HEK293 (cell line): Measurements from ENCODE around the gene TYMS.

Experiments
- CTCF ChIA-PET: fragments of 350-600 bp; formaldehyde crosslinking; extraction: SDS; loops from one replicate; lab custom pipeline; 2021; ENCODE audit warnings: antibody characterized with exemption; lab: Yijun Ruan, JAX
- POLR2A ChIA-PET: fragments of 300-600 bp; formaldehyde crosslinking; extraction: SDS; loops from one replicate; lab custom pipeline; 2020; ENCODE audit warnings: antibody characterized with exemption, inconsistent platforms; lab: Yijun Ruan, JAX
- H3K27ac ChIP-seq: fragments of 200-500 bp; sonication (Bioruptor generic); 2 replicates; pipeline ENCODE4 v1.5.1; 2014; ENCODE audit warnings: low read depth, low read length, control low read depth, inconsistent platforms; ENCODE audit errors: extremely low read depth
- H3K36me3 ChIP-seq, 2 experiments: fragments of 200-500 bp in 1 of 2; sonication (Bioruptor generic) in 1 of 2; 1 replicate in 1 of 2; 2 replicates in 1 of 2; pipeline ENCODE4 v1.5.1; 2014 to 2017; ENCODE audit warnings: inconsistent platforms in 2 of 2, low read length in 2 of 2; ENCODE audit not compliant: control insufficient read depth in 2 of 2, insufficient read depth in 1 of 2
- H3K4me1 ChIP-seq: fragments of 200-500 bp; sonication (Bioruptor generic); 2 replicates; pipeline ENCODE4 v1.5.1; 2014; ENCODE audit warnings: mild to moderate bottlenecking, low read length, inconsistent platforms; ENCODE audit not compliant: control insufficient read depth, insufficient read depth
- H3K4me3 ChIP-seq: 2 replicates; pipeline ENCODE4 v1.5.1; 2011; ENCODE audit warnings: low read depth, mild to moderate bottlenecking, control low read depth, low read length, moderate library complexity
- H3K9me3 ChIP-seq: fragments of 200-500 bp; sonication (Bioruptor generic); 2 replicates; pipeline ENCODE4 v1.5.1; 2014; ENCODE audit warnings: low read depth, low read length, inconsistent platforms; ENCODE audit not compliant: control insufficient read depth, insufficient read depth
- GLI4 ChIP-seq: fragments of 450-650 bp; formaldehyde crosslinking; IDR thresholded peaks from 2 replicates; pipeline ENCODE4 v1.5.1; 2016; ENCODE audit warnings: missing biosample characterization, missing genetic modification characterization
- OVOL3 ChIP-seq: fragments of 450-650 bp; formaldehyde crosslinking; IDR thresholded peaks from 2 replicates; pipeline ENCODE4 v1.5.1; 2016; ENCODE audit warnings: missing biosample characterization, missing genetic modification characterization
- SCRT2 ChIP-seq: fragments of 450-650 bp; formaldehyde crosslinking; IDR thresholded peaks from 2 replicates; pipeline ENCODE4 v1.5.1; 2016; ENCODE audit warnings: missing biosample characterization, missing genetic modification characterization
- TRIM28 ChIP-seq: IDR thresholded peaks from 2 replicates; pipeline ENCODE4 v1.6.1; 2011; ENCODE audit warnings: low read length, control low read depth, borderline replicate concordance
- YY2 ChIP-seq: fragments of 450-650 bp; formaldehyde crosslinking; IDR thresholded peaks from 2 replicates; pipeline ENCODE4 v1.5.1; 2016; ENCODE audit warnings: missing biosample characterization, missing genetic modification characterization
- ZBTB20 ChIP-seq: fragments of 450-650 bp; formaldehyde crosslinking; IDR thresholded peaks from 2 replicates; pipeline ENCODE4 v1.5.1; 2016; ENCODE audit warnings: missing biosample characterization, missing genetic modification characterization
- ZFP3 ChIP-seq: fragments of 450-650 bp; formaldehyde crosslinking; IDR thresholded peaks from 2 replicates; pipeline ENCODE4 v1.5.1; 2016; ENCODE audit warnings: low read depth, missing biosample characterization, missing genetic modification characterization
- ZFP37 ChIP-seq: fragments of 450-650 bp; formaldehyde crosslinking; IDR thresholded peaks from 2 replicates; pipeline ENCODE4 v1.5.1; 2016; ENCODE audit warnings: missing biosample characterization, missing genetic modification characterization
- ZFP41 ChIP-seq: fragments of 450-650 bp; formaldehyde crosslinking; IDR thresholded peaks from 2 replicates; pipeline ENCODE4 v1.5.1; 2016; ENCODE audit warnings: missing biosample characterization, missing genetic modification characterization, borderline replicate concordance
- ZNF112 ChIP-seq: fragments of 450-650 bp; formaldehyde crosslinking; IDR thresholded peaks from 2 replicates; pipeline ENCODE4 v1.5.0; 2017; ENCODE audit warnings: missing biosample characterization, missing genetic modification characterization
- ZNF24 ChIP-seq: fragments of 450-650 bp; formaldehyde crosslinking; IDR thresholded peaks from 2 replicates; pipeline ENCODE4 v1.5.1; 2016; ENCODE audit warnings: missing biosample characterization, missing genetic modification characterization
- ZNF341 ChIP-seq: fragments of 450-650 bp; formaldehyde crosslinking; IDR thresholded peaks from 2 replicates; pipeline ENCODE4; 2016; ENCODE audit warnings: low read depth, missing biosample characterization, missing genetic modification characterization
- ZNF416 ChIP-seq: fragments of 450-650 bp; formaldehyde crosslinking; IDR thresholded peaks from 2 replicates; pipeline ENCODE4 v1.5.1; 2016; ENCODE audit warnings: missing biosample characterization, missing genetic modification characterization
- ZNF426 ChIP-seq: fragments of 450-650 bp; formaldehyde crosslinking; IDR thresholded peaks from 2 replicates; pipeline ENCODE4 v1.5.1; 2017; ENCODE audit warnings: missing biosample characterization, missing genetic modification characterization, mild to moderate bottlenecking, inconsistent platforms, moderate library complexity
- ZNF558 ChIP-seq: fragments of 450-650 bp; formaldehyde crosslinking; IDR thresholded peaks from 2 replicates; pipeline ENCODE4 v1.5.1; 2016; ENCODE audit warnings: missing biosample characterization, missing genetic modification characterization
- ZNF585B ChIP-seq: fragments of 450-650 bp; formaldehyde crosslinking; IDR thresholded peaks from 2 replicates; pipeline ENCODE4 v1.5.1; 2016; ENCODE audit warnings: missing biosample characterization, missing genetic modification characterization
- ZNF596 ChIP-seq: fragments of 450-650 bp; IDR thresholded peaks from 2 replicates; pipeline ENCODE4 v1.5.0; 2018; ENCODE audit warnings: missing biosample characterization, mild to moderate bottlenecking, missing genetic modification characterization, moderate library complexity
- ZNF600 ChIP-seq: fragments of 450-650 bp; formaldehyde crosslinking; IDR thresholded peaks from 2 replicates; pipeline ENCODE4 v1.5.1; 2016; ENCODE audit warnings: missing biosample characterization, missing genetic modification characterization
- ZNF76 ChIP-seq: fragments of 450-650 bp; formaldehyde crosslinking; IDR thresholded peaks from 2 replicates; pipeline ENCODE4; 2016; ENCODE audit warnings: low read depth, missing biosample characterization, missing genetic modification characterization, borderline replicate concordance
- TF ChIP-seq, protein P1 (sequence below): fragments of 450-650 bp; formaldehyde crosslinking; IDR thresholded peaks from 2 replicates; pipeline ENCODE4 v1.5.1; 2016; ENCODE audit warnings: missing biosample characterization, missing genetic modification characterization
- TF ChIP-seq, protein P2 (sequence below): fragments of 450-650 bp; formaldehyde crosslinking; IDR thresholded peaks from 2 replicates; pipeline ENCODE4 v1.5.1; 2016; ENCODE audit warnings: missing biosample characterization, missing genetic modification characterization

TYMS gene

DNA sequence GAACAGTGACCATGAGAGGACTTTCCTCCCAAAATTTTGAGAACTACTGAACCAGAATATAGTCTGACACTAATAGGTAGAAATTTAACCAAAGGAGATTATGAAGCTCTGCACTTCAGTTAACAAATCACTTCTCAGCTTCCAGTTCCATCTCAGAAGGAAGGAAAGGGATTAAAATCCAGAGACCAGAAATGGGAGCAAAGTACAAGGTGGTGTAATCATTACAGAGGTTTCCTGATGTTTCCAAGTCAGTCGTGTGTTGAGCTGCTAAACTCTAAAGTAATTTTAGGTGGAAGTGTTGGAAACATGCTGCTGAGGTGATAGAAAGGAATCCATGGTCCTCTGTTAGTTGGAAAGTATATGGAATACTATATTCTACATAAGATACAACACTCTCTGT lies 10.8 kb downstream of the TYMS start:
- no peak overlapping the region for H3K27ac ChIP-seq
- no peak overlapping the region for H3K4me3 ChIP-seq
- POLR2A ChIA-PET: interaction anchor here (1.4 kb wide), 1 partner anchor 10 kb away, joined by 7 read pairs; no protein-coding TSS in a partner anchor
- H3K4me1 ChIP-seq: no peaks in the 10 kb centered on the region
- peaks cover 57 to 70% of the 10 kb centered on the region in 2 experiments for H3K36me3 ChIP-seq
- no peaks in the 10 kb centered on the region for H3K9me3 ChIP-seq
- CTCF ChIA-PET: interaction anchor here (0.7 to 1.2 kb wide), 4 partner anchors 10 to 162 kb away, joined by 3 to 9 read pairs (median 3); no protein-coding TSS in a partner anchor
- TF ChIP-seq ZNF24: no peak
- TF ChIP-seq ZNF596 (tag by site-specific recombination): no peak
- no peak for TF ChIP-seq ZFP37
- TF ChIP-seq, protein P1, sequence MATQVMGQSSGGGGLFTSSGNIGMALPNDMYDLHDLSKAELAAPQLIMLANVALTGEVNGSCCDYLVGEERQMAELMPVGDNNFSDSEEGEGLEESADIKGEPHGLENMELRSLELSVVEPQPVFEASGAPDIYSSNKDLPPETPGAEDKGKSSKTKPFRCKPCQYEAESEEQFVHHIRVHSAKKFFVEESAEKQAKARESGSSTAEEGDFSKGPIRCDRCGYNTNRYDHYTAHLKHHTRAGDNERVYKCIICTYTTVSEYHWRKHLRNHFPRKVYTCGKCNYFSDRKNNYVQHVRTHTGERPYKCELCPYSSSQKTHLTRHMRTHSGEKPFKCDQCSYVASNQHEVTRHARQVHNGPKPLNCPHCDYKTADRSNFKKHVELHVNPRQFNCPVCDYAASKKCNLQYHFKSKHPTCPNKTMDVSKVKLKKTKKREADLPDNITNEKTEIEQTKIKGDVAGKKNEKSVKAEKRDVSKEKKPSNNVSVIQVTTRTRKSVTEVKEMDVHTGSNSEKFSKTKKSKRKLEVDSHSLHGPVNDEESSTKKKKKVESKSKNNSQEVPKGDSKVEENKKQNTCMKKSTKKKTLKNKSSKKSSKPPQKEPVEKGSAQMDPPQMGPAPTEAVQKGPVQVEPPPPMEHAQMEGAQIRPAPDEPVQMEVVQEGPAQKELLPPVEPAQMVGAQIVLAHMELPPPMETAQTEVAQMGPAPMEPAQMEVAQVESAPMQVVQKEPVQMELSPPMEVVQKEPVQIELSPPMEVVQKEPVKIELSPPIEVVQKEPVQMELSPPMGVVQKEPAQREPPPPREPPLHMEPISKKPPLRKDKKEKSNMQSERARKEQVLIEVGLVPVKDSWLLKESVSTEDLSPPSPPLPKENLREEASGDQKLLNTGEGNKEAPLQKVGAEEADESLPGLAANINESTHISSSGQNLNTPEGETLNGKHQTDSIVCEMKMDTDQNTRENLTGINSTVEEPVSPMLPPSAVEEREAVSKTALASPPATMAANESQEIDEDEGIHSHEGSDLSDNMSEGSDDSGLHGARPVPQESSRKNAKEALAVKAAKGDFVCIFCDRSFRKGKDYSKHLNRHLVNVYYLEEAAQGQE: no peak
- no peak for TF ChIP-seq GLI4 (tag by site-specific recombination)
- no peak for TF ChIP-seq ZNF341 (tag by site-specific recombination)
- no peak for TF ChIP-seq ZNF416 (tag by site-specific recombination)
- no peak for TF ChIP-seq OVOL3
- TF ChIP-seq ZNF585B: no peak
- no peak for TF ChIP-seq TRIM28
- no peak for TF ChIP-seq ZNF112
- TF ChIP-seq ZNF426: no peak
- no peak for TF ChIP-seq ZFP3 (tag by site-specific recombination)

DNA sequence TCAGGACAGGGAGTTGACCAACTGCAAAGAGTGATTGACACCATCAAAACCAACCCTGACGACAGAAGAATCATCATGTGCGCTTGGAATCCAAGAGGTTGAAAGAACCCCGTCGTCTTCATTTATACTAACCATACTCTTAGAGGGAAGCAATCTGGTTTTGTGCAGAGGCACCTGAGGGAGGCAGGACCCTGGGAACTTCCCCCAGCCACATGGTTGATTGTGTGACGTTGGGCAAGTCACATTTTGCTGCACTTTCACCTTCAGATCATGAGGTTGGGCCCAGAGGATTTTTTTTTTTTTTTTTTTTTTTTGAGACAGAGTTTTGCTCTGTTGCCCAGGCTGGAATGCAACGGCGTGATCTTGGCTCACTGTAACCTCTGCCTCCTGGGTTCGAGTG lies 11.6 kb downstream of the TYMS start:
- peaks cover 65 to 76% of the 10 kb centered on the region in 2 experiments for H3K36me3 ChIP-seq
- H3K27ac ChIP-seq: no peak overlapping the region
- H3K4me1 ChIP-seq: no peaks in the 10 kb centered on the region
- ChIA-PET POLR2A (interaction anchor here (0.7 to 1.4 kb wide), 2 partner anchors 11 to 15 kb away, joined by 7 read pairs; no protein-coding TSS in a partner anchor), CTCF (interaction anchor here (1.3 kb wide), 1 partner anchor 45 kb away, joined by 3 read pairs; no protein-coding TSS in a partner anchor)
- TF ChIP-seq, protein P2, sequence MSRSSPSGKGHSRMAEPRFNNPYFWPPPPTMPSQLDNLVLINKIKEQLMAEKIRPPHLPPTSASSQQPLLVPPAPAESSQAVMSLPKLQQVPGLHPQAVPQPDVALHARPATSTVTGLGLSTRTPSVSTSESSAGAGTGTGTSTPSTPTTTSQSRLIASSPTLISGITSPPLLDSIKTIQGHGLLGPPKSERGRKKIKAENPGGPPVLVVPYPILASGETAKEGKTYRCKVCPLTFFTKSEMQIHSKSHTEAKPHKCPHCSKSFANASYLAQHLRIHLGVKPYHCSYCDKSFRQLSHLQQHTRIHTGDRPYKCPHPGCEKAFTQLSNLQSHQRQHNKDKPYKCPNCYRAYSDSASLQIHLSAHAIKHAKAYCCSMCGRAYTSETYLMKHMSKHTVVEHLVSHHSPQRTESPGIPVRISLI (tag by site-specific recombination): 0 out of 2 replicates have a peak, but pooled peaks have one; percentile 21
- no peak for TF ChIP-seq YY2 (tag by site-specific recombination)
- no peak overlapping the region for H3K4me3 ChIP-seq
- H3K9me3 ChIP-seq: no peaks in the 10 kb centered on the region

DNA sequence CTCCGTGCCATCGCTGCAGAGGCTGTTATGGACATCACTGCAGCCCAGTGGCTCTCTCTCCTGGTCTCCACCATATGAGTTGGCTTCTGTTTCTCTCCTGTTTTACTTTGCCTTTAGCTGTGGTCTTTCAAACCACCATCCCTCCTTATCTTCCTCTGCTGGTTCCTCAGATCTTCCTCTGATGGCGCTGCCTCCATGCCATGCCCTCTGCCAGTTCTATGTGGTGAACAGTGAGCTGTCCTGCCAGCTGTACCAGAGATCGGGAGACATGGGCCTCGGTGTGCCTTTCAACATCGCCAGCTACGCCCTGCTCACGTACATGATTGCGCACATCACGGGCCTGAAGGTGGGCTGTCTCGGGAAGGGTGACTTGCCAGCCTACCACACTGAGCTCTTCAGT lies 13.1 kb downstream of the TYMS start:
- H3K4me1 ChIP-seq: no peaks in the 10 kb centered on the region
- H3K4me3 ChIP-seq: no peak overlapping the region
- no peak overlapping the region for H3K27ac ChIP-seq
- CTCF ChIA-PET: interaction anchor here (0.7 to 1.3 kb wide), 5 partner anchors 9 to 160 kb away, joined by 3 to 6 read pairs (median 3); partner anchors contain the start of gene CLUL1
- TF ChIP-seq ZNF600 (tag by site-specific recombination) (0 out of 2 replicates have a peak, but pooled peaks have one; percentile 42), ZNF558 (no peak), ZBTB20 (tag by site-specific recombination) (no peak), ZFP41 (tag by site-specific recombination) (no peak), SCRT2 (no peak), ZNF76 (no peak)
- peaks cover 71 to 87% of the 10 kb centered on the region in 2 experiments for H3K36me3 ChIP-seq
- H3K9me3 ChIP-seq: no peaks in the 10 kb centered on the region
- POLR2A ChIA-PET: interaction anchor here (0.6 to 2.5 kb wide), 5 partner anchors 9 to 160 kb away, joined by 3 to 18 read pairs (median 3); partner anchors contain the start of gene TYMS
